Brain microvascular endothelial cell (primary cell): ENCODE results near the gene PRKCG.

Experiments used
- DNase-seq: peaks from one replicate; pipeline ENCODE4 v3.0.0-alpha.2; 2020
- H3K27ac ChIP-seq: fragments of 250-450 bp; sonication (Bioruptor Pico); 2 replicates; pipeline ENCODE4 v1.5.1; 2020; ENCODE audit warnings: mild to moderate bottlenecking, moderate library complexity
- H3K27me3 ChIP-seq: fragments of 250-450 bp; sonication (Bioruptor Pico); replicated peaks from 2 replicates; pipeline ENCODE4 v1.5.1; 2020; ENCODE audit warnings: mild to moderate bottlenecking
- H3K36me3 ChIP-seq: fragments of 250-450 bp; sonication (Bioruptor Pico); replicated peaks from 2 replicates; pipeline ENCODE4 v1.5.1; 2020; ENCODE audit warnings: mild to moderate bottlenecking
- H3K4me3 ChIP-seq: 2 replicates; pipeline ENCODE4 v1.5.1; 2011; ENCODE audit warnings: low read depth, mild to moderate bottlenecking, control low read depth, low read length, moderate library complexity
- in situ Hi-C: cut with HindIII; loops from 2 replicates; pipeline ENCODE4 v1.10.0; 2017; ENCODE audit warnings: low sequenced_read_pairs, low pct_ligation_motif_present
- TF ChIP-seq, protein P1 (sequence below): IDR thresholded peaks from 2 replicates; pipeline ENCODE4 v1.5.1; 2011; ENCODE audit warnings: low read depth, mild to moderate bottlenecking, moderate library complexity, low read length, control low read depth, inconsistent platforms; ENCODE audit errors: missing control alignments

The PRKCG gene

DNA sequence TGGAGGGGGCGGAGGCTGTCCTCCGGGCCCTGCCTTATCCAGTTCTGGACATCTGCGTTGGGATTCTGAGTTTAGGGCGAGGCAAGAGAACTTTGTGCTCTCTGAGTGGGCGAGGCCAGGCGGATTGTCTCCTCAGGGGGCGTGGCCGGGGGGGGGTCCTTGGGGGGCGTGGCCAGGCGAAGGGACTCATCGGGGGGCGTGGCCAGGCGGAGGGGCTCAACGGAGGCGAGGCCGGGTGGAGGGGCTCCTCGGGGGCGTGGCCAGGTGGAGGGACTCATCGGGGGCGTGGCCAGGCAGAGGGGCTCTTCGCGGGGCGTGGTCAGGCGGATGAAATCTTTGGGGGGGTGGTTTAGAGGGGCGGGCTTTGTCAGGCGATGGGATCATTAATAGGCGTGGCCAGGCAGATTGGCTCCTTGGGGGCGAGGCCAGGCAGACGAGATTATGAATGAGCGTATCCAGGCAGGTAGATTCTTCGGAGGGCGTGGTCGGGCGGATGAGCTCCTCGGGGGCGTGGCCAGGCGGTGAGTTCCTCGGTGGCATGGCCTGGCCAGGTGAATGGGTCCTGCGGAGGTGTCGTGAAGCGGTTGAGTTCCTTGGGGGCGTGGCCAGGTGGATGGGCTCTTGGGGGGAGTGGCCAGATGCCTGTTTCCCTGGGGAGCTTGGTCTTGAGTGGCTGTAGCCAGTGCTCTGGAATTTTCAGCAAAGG is 16.8 kb downstream of the PRKCG start:
- Histone ChIP-seq H3K27me3 (peaks cover 4% of the 10 kb centered on the region), H3K4me3 (no peak overlapping the region), H3K36me3 (no peaks in the 10 kb centered on the region), H3K27ac (no peak overlapping the region)
- in situ Hi-C loops: no loop called here
- DNase-seq: no peak
- TF ChIP-seq, protein P1, sequence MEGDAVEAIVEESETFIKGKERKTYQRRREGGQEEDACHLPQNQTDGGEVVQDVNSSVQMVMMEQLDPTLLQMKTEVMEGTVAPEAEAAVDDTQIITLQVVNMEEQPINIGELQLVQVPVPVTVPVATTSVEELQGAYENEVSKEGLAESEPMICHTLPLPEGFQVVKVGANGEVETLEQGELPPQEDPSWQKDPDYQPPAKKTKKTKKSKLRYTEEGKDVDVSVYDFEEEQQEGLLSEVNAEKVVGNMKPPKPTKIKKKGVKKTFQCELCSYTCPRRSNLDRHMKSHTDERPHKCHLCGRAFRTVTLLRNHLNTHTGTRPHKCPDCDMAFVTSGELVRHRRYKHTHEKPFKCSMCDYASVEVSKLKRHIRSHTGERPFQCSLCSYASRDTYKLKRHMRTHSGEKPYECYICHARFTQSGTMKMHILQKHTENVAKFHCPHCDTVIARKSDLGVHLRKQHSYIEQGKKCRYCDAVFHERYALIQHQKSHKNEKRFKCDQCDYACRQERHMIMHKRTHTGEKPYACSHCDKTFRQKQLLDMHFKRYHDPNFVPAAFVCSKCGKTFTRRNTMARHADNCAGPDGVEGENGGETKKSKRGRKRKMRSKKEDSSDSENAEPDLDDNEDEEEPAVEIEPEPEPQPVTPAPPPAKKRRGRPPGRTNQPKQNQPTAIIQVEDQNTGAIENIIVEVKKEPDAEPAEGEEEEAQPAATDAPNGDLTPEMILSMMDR: no peak

DNA sequence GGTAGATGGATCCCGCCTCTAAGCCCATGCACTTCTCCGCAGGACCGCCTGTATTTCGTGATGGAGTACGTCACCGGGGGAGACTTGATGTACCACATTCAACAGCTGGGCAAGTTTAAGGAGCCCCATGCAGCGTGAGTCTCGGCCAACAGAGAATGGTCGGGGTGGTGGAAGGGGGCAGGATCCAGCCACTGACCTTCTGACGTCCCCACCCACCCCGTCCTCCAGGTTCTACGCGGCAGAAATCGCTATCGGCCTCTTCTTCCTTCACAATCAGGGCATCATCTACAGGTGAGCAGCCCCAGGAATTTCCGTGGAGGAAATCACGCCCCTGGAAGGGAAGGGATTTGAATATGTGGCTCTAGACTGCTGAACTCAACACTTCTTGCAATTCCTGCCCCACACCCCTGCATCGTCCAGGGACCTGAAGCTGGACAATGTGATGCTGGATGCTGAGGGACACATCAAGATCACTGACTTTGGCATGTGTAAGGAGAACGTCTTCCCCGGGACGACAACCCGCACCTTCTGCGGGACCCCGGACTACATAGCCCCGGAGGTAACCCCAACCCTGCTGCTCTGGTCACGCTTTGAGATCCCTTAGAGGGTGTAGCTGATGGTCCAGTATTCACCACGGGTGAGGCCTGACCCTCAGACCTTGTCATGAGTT is 18.3 kb downstream of the PRKCG start:
- DNase-seq: no peak
- TF ChIP-seq, protein P1: no peak
- no peaks in the 10 kb centered on the region for H3K36me3 ChIP-seq
- H3K4me3 ChIP-seq: no peak overlapping the region
- no peak overlapping the region for H3K27ac ChIP-seq
- H3K27me3 ChIP-seq: peaks cover 4% of the 10 kb centered on the region
- in situ Hi-C loops: no loop called here

DNA sequence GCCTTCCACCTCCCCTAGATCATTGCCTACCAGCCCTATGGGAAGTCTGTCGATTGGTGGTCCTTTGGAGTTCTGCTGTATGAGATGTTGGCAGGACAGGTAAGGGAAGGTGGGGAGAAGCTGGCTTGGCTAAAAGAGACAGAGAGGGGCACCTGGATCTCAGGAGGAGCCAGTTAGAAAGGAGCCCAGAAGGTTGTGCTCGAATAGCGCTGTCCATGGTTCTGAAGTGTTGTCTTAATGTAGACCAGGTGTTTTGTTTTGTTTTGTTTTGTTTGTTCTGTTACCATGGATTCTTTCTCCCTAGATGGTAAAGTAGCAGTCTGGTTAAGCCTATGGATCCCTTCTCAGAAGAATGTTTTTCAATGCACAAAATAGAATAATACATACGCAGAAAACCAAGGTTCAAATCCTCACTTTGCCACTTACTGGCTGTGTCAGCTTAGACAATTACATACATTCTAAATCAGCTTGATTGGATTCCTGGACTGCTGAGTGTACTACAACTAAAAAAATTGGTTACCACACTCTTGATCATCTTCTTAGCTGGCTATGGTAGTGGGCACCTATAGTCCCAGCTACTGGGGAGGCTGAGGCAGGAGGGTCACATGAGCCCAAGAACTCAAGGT is 21.2 kb downstream of the PRKCG start:
- Histone ChIP-seq H3K27ac (no peak overlapping the region), H3K36me3 (no peaks in the 10 kb centered on the region), H3K4me3 (no peak overlapping the region), H3K27me3 (peaks cover 8% of the 10 kb centered on the region)
- TF ChIP-seq, protein P1: no peak
- DNase-seq: no peak
- in situ Hi-C loops: no loop called here

DNA sequence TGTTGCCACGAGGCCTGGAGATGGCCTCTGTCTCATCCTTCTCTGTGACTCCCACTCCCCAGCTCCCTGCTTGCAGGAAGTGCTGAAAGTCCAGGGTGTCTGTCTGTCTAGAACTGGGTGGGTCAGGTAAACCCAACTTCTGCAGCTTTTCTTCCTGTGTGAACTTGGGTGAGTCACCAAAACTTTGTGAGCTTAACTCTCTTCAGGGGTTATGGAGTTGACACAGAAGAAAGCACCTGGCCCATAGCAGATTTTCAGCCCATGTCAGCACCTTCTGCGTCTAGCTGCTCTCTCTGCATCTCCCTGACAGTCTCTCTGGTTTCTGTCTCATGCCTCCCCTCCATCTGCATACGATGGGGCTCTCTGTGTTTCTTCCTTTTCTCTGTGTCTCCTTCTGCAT is 22.9 kb downstream of the PRKCG start:
- Histone ChIP-seq H3K27ac (no peak overlapping the region), H3K36me3 (no peaks in the 10 kb centered on the region), H3K4me3 (no peak overlapping the region), H3K27me3 (peaks cover 21% of the 10 kb centered on the region)
- TF ChIP-seq, protein P1: no peak
- in situ Hi-C loops: no loop called here
- no peak for DNase-seq

DNA sequence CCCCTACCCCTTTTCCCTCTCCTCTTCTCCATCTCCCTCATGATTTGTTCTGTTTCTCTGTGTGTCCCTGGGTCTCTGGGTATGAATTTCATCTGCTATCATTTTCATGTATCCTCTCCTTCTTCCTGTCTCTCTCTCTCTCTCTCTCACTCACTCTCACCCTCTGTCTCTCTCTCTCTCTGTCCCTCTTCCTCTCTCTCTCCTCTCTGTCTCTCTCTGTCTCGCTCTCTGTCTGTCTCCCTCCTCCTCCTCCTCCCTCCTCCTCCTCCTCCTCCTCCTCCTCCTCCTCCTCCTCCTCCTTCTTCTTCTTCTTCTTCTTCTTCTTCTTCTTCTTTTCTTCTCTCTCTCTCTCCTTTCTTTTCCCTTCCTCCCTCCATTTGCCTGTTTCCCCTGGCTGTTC is 23.8 kb downstream of the PRKCG start:
- no peaks in the 10 kb centered on the region for H3K36me3 ChIP-seq
- in situ Hi-C loops: no loop called here
- DNase-seq: no peak
- H3K27me3 ChIP-seq: peaks cover 28% of the 10 kb centered on the region
- H3K27ac ChIP-seq: no peak overlapping the region
- TF ChIP-seq, protein P1: no peak
- no peak overlapping the region for H3K4me3 ChIP-seq
